HEK293 (cell line): Measurements from ENCODE around the gene RAB11FIP3.

Experiments used
- KLF16 ChIP-seq: fragments of 450-650 bp; formaldehyde crosslinking; IDR thresholded peaks from 2 replicates; pipeline ENCODE4 v1.5.1; 2017; ENCODE audit warnings: missing biosample characterization, missing genetic modification characterization
- PRDM1 ChIP-seq: fragments of 450-650 bp; formaldehyde crosslinking; IDR thresholded peaks from 2 replicates; pipeline ENCODE4; 2016; ENCODE audit warnings: missing biosample characterization, missing genetic modification characterization
- ZNF292 ChIP-seq: fragments of 450-650 bp; formaldehyde crosslinking; IDR thresholded peaks from 2 replicates; pipeline ENCODE4 v1.5.1; 2016; ENCODE audit warnings: low read depth, missing biosample characterization, missing genetic modification characterization, borderline replicate concordance
- ZNF830 ChIP-seq: fragments of 450-650 bp; IDR thresholded peaks from 2 replicates; pipeline ENCODE4 v1.5.0; 2018; ENCODE audit warnings: missing biosample characterization, missing genetic modification characterization, low read depth, mild to moderate bottlenecking, moderate library complexity
- TF ChIP-seq, protein P1 (sequence below): fragments of 450-650 bp; formaldehyde crosslinking; IDR thresholded peaks from 2 replicates; pipeline ENCODE4 v1.5.1; 2016; ENCODE audit warnings: missing biosample characterization, missing genetic modification characterization
- TF ChIP-seq, protein P2 (sequence below): fragments of 450-650 bp; formaldehyde crosslinking; IDR thresholded peaks from 2 replicates; pipeline ENCODE4 v1.5.1; 2016; ENCODE audit warnings: missing biosample characterization, missing genetic modification characterization
- TF ChIP-seq, protein P3 (sequence below): fragments of 450-650 bp; formaldehyde crosslinking; IDR thresholded peaks from 2 replicates; pipeline ENCODE4 v1.5.1; 2016; ENCODE audit warnings: missing biosample characterization, missing genetic modification characterization

DNA sequence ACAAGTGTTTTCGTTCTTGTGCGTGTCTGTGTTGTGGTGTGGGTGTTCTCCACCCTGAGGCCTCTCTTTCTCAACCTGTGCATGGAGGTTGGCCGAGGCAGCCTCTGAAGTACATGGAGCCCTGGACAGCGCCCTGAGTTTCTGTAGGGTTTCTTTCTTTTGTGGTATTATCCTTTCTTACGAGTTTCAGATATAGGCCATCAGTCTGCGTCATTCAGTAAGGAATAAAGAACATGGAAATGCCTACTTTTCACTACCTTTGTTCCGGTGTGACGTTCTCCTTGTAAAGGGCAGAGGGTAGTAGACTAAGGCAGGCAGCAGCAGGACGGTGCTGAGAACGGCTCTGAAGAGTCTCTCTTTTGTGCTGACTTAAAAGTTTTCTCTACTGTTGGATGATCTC lies 18.6 kb downstream of the RAB11FIP3 start:
- TF ChIP-seq PRDM1 (tag by site-specific recombination): no peak
- TF ChIP-seq KLF16 (tag by site-specific recombination): no peak
- TF ChIP-seq, protein P1, sequence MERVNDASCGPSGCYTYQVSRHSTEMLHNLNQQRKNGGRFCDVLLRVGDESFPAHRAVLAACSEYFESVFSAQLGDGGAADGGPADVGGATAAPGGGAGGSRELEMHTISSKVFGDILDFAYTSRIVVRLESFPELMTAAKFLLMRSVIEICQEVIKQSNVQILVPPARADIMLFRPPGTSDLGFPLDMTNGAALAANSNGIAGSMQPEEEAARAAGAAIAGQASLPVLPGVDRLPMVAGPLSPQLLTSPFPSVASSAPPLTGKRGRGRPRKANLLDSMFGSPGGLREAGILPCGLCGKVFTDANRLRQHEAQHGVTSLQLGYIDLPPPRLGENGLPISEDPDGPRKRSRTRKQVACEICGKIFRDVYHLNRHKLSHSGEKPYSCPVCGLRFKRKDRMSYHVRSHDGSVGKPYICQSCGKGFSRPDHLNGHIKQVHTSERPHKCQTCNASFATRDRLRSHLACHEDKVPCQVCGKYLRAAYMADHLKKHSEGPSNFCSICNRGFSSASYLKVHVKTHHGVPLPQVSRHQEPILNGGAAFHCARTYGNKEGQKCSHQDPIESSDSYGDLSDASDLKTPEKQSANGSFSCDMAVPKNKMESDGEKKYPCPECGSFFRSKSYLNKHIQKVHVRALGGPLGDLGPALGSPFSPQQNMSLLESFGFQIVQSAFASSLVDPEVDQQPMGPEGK (tag by site-specific recombination): no peak
- TF ChIP-seq, protein P2, sequence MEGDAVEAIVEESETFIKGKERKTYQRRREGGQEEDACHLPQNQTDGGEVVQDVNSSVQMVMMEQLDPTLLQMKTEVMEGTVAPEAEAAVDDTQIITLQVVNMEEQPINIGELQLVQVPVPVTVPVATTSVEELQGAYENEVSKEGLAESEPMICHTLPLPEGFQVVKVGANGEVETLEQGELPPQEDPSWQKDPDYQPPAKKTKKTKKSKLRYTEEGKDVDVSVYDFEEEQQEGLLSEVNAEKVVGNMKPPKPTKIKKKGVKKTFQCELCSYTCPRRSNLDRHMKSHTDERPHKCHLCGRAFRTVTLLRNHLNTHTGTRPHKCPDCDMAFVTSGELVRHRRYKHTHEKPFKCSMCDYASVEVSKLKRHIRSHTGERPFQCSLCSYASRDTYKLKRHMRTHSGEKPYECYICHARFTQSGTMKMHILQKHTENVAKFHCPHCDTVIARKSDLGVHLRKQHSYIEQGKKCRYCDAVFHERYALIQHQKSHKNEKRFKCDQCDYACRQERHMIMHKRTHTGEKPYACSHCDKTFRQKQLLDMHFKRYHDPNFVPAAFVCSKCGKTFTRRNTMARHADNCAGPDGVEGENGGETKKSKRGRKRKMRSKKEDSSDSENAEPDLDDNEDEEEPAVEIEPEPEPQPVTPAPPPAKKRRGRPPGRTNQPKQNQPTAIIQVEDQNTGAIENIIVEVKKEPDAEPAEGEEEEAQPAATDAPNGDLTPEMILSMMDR (tag by site-specific recombination): no peak
- no peak for TF ChIP-seq ZNF830 (tag by site-specific recombination)
- TF ChIP-seq ZNF292: no peak
- TF ChIP-seq, protein P3, sequence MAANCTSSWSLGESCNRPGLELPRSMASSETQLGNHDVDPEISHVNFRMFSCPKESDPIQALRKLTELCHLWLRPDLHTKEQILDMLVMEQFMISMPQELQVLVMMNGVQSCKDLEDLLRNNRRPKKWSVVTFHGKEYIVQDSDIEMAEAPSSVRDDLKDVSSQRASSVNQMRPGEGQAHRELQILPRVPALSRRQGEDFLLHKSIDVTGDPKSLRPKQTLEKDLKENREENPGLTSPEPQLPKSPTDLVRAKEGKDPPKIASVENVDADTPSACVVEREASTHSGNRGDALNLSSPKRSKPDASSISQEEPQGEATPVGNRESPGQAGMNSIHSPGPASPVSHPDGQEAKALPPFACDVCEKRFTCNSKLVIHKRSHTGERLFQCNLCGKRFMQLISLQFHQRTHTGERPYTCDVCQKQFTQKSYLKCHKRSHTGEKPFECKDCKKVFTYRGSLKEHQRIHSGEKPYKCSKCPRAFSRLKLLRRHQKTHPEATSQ (tag by site-specific recombination): no peak
